IPS-18a (cell line): ENCODE results near the gene DSCAML1.
"Not testable (repeated sequence)": the region's sequence is repeated elsewhere in the genome, so short reads cannot be mapped to it uniquely, and the experiment has no call there.

Experiments used
- H3K27ac ChIP-seq: one replicate; pipeline ENCODE4 v1.5.1; 2013; ENCODE audit warnings: low read length
- H3K27me3 ChIP-seq: one replicate; pipeline ENCODE4 v1.6.1; 2013; ENCODE audit warnings: mild to moderate bottlenecking, low read length; ENCODE audit not compliant: control insufficient read depth, insufficient read depth
- H3K36me3 ChIP-seq: one replicate; pipeline ENCODE4 v1.6.1; 2013; ENCODE audit warnings: low read depth, low read length; ENCODE audit not compliant: control insufficient read depth
- H3K4me1 ChIP-seq: one replicate; pipeline ENCODE4 v1.6.1; 2013; ENCODE audit warnings: low read depth, low read length; ENCODE audit not compliant: control insufficient read depth
- H3K4me3 ChIP-seq: one replicate; pipeline ENCODE4 v1.5.1; 2013; ENCODE audit warnings: low read length
- H3K9ac ChIP-seq: one replicate; pipeline ENCODE4 v1.6.1; 2013; ENCODE audit warnings: mild to moderate bottlenecking, low read length, moderate library complexity
- H3K9me3 ChIP-seq: one replicate; pipeline ENCODE4 v1.6.1; 2013; ENCODE audit warnings: low read depth, low read length; ENCODE audit not compliant: control insufficient read depth

The DSCAML1 gene

GRCh38 chr11:117814766-117815261 is 17.8 kb upstream of the DSCAML1 start:
- H3K4me1 ChIP-seq, result peaks cover 30% of the 10 kb centered on the region
- H3K9me3 ChIP-seq, result no peaks in the 10 kb centered on the region
- H3K9ac ChIP-seq, result no peak overlapping the region
- H3K36me3 ChIP-seq, result no peaks in the 10 kb centered on the region
- H3K27me3 ChIP-seq, result peaks cover 4% of the 10 kb centered on the region
- H3K4me3 ChIP-seq, result no peak overlapping the region
- no peak overlapping the region for H3K27ac ChIP-seq

GRCh38 chr11:117814204-117814765 is 17.3 kb upstream of the DSCAML1 start:
- Histone ChIP-seq H3K9ac (no peak overlapping the region), H3K27ac (no peak overlapping the region), H3K9me3 (no peaks in the 10 kb centered on the region), H3K27me3 (peaks cover 4% of the 10 kb centered on the region), H3K36me3 (no peaks in the 10 kb centered on the region), H3K4me1 (peaks cover 29% of the 10 kb centered on the region), H3K4me3 (no peak overlapping the region)

GRCh38 chr11:117810056-117810451 is 13.0 kb upstream of the DSCAML1 start:
- not testable (repeated sequence) for H3K9me3 ChIP-seq, H3K36me3 ChIP-seq, H3K27ac ChIP-seq, H3K27me3 ChIP-seq, H3K4me3 ChIP-seq, H3K9ac ChIP-seq
- H3K4me1 ChIP-seq, result peaks cover 11% of the 10 kb centered on the region

- Histone ChIP-seq H3K9me3 (no peaks in the 10 kb centered on the region), H3K36me3 (no peaks in the 10 kb centered on the region), H3K4me1 (peaks cover 5% of the 10 kb centered on the region), H3K9ac (no peak overlapping the region), H3K27me3 (no peaks in the 10 kb centered on the region), H3K4me3 (no peak overlapping the region), H3K27ac (no peak overlapping the region)
These were observed 12.4 kb upstream of the DSCAML1 start for GRCh38 chr11:117809236-117810055.

GRCh38 chr11:117808784-117809183 is 11.8 kb upstream of the DSCAML1 start:
- H3K4me1 ChIP-seq, result no peaks in the 10 kb centered on the region
- H3K4me3 ChIP-seq, result no peak overlapping the region
- no peak overlapping the region for H3K9ac ChIP-seq
- H3K36me3 ChIP-seq, result no peaks in the 10 kb centered on the region
- no peaks in the 10 kb centered on the region for H3K27me3 ChIP-seq
- H3K27ac ChIP-seq, result no peak overlapping the region
- no peaks in the 10 kb centered on the region for H3K9me3 ChIP-seq

GRCh38 chr11:117807482-117808327 is 10.7 kb upstream of the DSCAML1 start:
- no peak overlapping the region for H3K9ac ChIP-seq
- no peaks in the 10 kb centered on the region for H3K36me3 ChIP-seq

GRCh38 chr11:117806846-117807245 is 9.8 kb upstream of the DSCAML1 start:
- Histone ChIP-seq H3K4me1 (no peaks in the 10 kb centered on the region), H3K27ac (no peak overlapping the region), H3K27me3 (no peaks in the 10 kb centered on the region), H3K4me3 (no peak overlapping the region), H3K9me3 (no peaks in the 10 kb centered on the region), H3K9ac (no peak overlapping the region), H3K36me3 (no peaks in the 10 kb centered on the region)

More at GRCh38 chr11:117807482-117808327, 10.7 kb upstream of the DSCAML1 start:
- Histone ChIP-seq H3K27me3 (no peaks in the 10 kb centered on the region), H3K4me1 (no peaks in the 10 kb centered on the region), H3K9me3 (no peaks in the 10 kb centered on the region), H3K4me3 (no peak overlapping the region), H3K27ac (no peak overlapping the region)

- Histone ChIP-seq H3K4me1 (no peaks in the 10 kb centered on the region), H3K27me3 (no peaks in the 10 kb centered on the region), H3K4me3 (no peak overlapping the region), H3K27ac (no peak overlapping the region), H3K36me3 (no peaks in the 10 kb centered on the region), H3K9me3 (no peaks in the 10 kb centered on the region), H3K9ac (no peak overlapping the region)
These were observed 8.0 kb upstream of the DSCAML1 start for GRCh38 chr11:117805045-117805444.

GRCh38 chr11:117803896-117804295 is 6.9 kb upstream of the DSCAML1 start:
- Histone ChIP-seq H3K36me3 (no peaks in the 10 kb centered on the region), H3K27me3 (peaks cover 10% of the 10 kb centered on the region), H3K9me3 (no peaks in the 10 kb centered on the region), H3K4me3 (no peak overlapping the region), H3K4me1 (no peaks in the 10 kb centered on the region), H3K9ac (no peak overlapping the region), H3K27ac (no peak overlapping the region)

- H3K4me1 ChIP-seq, result peaks cover 5% of the 10 kb centered on the region
- H3K4me3 ChIP-seq, result no peak overlapping the region
- H3K9ac ChIP-seq, result no peak overlapping the region
- no peaks in the 10 kb centered on the region for H3K36me3 ChIP-seq
- H3K27ac ChIP-seq, result no peak overlapping the region
- no peaks in the 10 kb centered on the region for H3K9me3 ChIP-seq
- peaks cover 53% of the 10 kb centered on the region for H3K27me3 ChIP-seq
These were observed 2.6 kb upstream of the DSCAML1 start for GRCh38 chr11:117799634-117800033.

- H3K4me1 ChIP-seq, result peaks cover 5% of the 10 kb centered on the region
- no peaks in the 10 kb centered on the region for H3K9me3 ChIP-seq
- H3K27ac ChIP-seq, result no peak overlapping the region
- H3K4me3 ChIP-seq, result peak overlapping the region; percentile 55
- H3K27me3 ChIP-seq, result peaks cover 73% of the 10 kb centered on the region
- no peak overlapping the region for H3K9ac ChIP-seq
- H3K36me3 ChIP-seq, result no peaks in the 10 kb centered on the region
These were observed 552 bp downstream of the DSCAML1 start for GRCh38 chr11:117796456-117796871.
